Ovary (tissue), 9 donors: ENCODE measurements around the gene LMX1A. TPM values are rescaled to one million over a fixed set of nuclear protein-coding genes. Genes with fewer than 3 reads are reported as not detected.

Experiments
- DNase-seq, 5 donors: peaks; one replicate each; pipeline ENCODE4 v3.0.0-alpha.2; 2019 to 2020
- H3K27ac ChIP-seq, 2 donors: fragments of 200-600 bp; one replicate each; pipeline versions ENCODE4 v1.5.1 to v1.8.0; 2019 to 2022
- H3K27me3 ChIP-seq: fragments of 200-600 bp; one replicate; pipeline ENCODE4 v1.8.0; 2022
- H3K36me3 ChIP-seq: fragments of 200-600 bp; sonication (generic); one replicate; pipeline ENCODE4 v1.5.1; 2019
- H3K4me1 ChIP-seq: one replicate; pipeline ENCODE4 v1.8.1; 2013; ENCODE audit warnings: mild to moderate bottlenecking, moderate library complexity; ENCODE audit not compliant: insufficient read depth
- H3K4me3 ChIP-seq: fragments of 200-600 bp; sonication (generic); one replicate; pipeline ENCODE4 v1.5.1; 2017
- H3K9me3 ChIP-seq, 2 donors: fragments of 200-600 bp in 1 of 2; sonication (generic) in 1 of 2; one replicate each; pipeline versions ENCODE4 v1.5.1 to v1.8.1; 2013 to 2019; ENCODE audit warnings: mild to moderate bottlenecking in 1 of 2, moderate library complexity in 1 of 2
- CTCF ChIP-seq, 3 donors: fragments of 450-650 bp in 2 of 3; fragments of 200-600 bp in 1 of 3; IDR thresholded peaks; one replicate each; pipeline versions ENCODE4 v1.5.1 to v1.8.0; 2016 to 2022; ENCODE audit warnings: antibody characterized with exemption in 3 of 3, mild to moderate bottlenecking in 1 of 3
- EP300 ChIP-seq: sonication (generic); formaldehyde crosslinking; IDR thresholded peaks from one replicate; pipeline ENCODE4 v1.6.1; 2017; ENCODE audit warnings: antibody characterized with exemption
- POLR2A ChIP-seq: fragments of 450-650 bp; IDR thresholded peaks from one replicate; pipeline ENCODE4 v1.6.1; 2017; ENCODE audit warnings: antibody characterized with exemption, mild to moderate bottlenecking, moderate library complexity
- WGBS, 3 donors: extraction: QIAGEN DNeasy Blood & Tissue Kit in 1 of 3; methylation state at CpG; one replicate each; pipeline versions ENCODE4 v1.1.5 to v1.1.7; 2013 to 2017; 5-methylcytosine and 5-hydroxymethylcytosine counted together
- intact Hi-C, 4 donors: fragments of 100-400 bp; cut with DNase I; formaldehyde crosslinking; loops; one replicate each; pipeline versions ENCODE4 v1.11.0 to v1.15.1; 2022 to 2023
- polyA plus RNA-seq, 2 donors: library from polyadenylated mRNA; stranded (reverse); fragments of 200-250 nt in 1 of 2; fragments of 350-450 nt in 1 of 2; fragmentation: Illumina TruSeq in 1 of 2; extraction: RNeasy Lipid Tissue Mini Kit (QIAGEN cat#74804) in 1 of 2; gene quantifications; one replicate each; pipeline ENCODE4 v1.2.3, GENCODE V29; 2013 to 2014
- total RNA-seq, 7 donors: library from RNA; depleted of rRNA in 2 of 7; stranded (reverse); fragments of >200 nt in 2 of 7; fragmentation: NEBNext Ultra II Directional in 3 of 7; extraction: Animal tissue kit (Norgen Biotek cat#: 25700) in 3 of 7; gene quantifications; one replicate each; pipeline versions ENCODE4 v1.1.0 to v1.2.4, GENCODE V29; 2016 to 2023
- donor health status: DM: no; HTN: no; CAD: no; lungs with moderate emphysema.
- donor health status: DM: no; HTN: no; CAD: no.
- donor health status: Bipolar disorder and iron deficiency.
- donor health status: DM: yes; HTN: yes; CAD: no.
- donor health status: DM: no; HTN: no; CAD: no.
- donor health status: DM: yes; HTN: yes; CAD: no.

LMX1A gene
- total and polyA plus RNA-seq, 9 donors: 0.15 TPM; not detected in 8

DNA sequence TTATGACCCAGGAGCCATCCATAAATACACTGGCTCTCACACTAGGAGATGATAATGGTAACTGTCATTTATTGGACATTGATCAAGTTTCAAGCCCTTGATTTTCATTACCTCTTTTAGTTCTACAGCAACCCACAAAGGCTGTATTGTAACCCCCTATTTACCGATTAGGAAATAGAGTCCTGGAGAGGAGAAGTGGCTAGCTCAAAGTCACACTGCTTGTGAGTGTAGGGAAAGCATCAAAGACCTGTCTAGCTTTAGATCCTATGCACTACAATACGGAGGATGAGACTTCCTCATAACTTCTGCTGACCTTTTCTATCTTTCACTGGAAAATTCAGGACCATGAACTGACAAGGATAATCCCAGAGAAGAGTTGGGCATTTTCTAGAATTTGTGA lies 115.2 kb downstream of the LMX1A start:
- 63 to 82% (median 68%) methylated on average over 2 of the region's 2 CpGs for WGBS, 3 donors
- no peaks in the 10 kb centered on the region for H3K4me1 ChIP-seq
- no peaks in the 10 kb centered on the region for H3K36me3 ChIP-seq
- no peaks in the 10 kb centered on the region for H3K27me3 ChIP-seq
- H3K9me3 ChIP-seq: no peaks in the 10 kb centered on the region
- intact Hi-C loops: no loop called here
- no peak overlapping the region for H3K27ac ChIP-seq
- DNase-seq: no peak
- TF ChIP-seq CTCF (IDR thresholded peaks at IDR 0.05): no peak
- no peak for TF ChIP-seq POLR2A
- no peak for TF ChIP-seq EP300
- no peak overlapping the region for H3K4me3 ChIP-seq

DNA sequence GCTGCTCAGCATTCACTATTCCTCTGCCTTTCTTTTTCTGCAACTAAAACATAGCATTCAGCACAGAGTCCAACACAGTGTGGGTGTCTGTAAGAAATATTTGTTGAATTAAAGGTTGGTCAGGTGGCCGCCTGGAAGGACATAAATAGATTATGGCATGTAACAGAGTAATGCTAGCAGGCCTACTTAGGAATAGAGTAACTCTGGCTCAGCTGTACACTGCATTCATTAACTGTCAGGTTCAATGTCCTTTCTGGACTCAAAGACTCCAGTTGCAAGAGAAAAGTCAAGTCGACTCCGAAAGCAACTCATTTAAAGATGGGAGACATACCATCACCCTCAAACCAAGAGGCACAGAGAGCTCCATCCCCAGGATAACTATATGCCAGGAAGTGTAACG lies 116.0 kb downstream of the LMX1A start:
- no peak for TF ChIP-seq CTCF (IDR thresholded peaks at IDR 0.05)
- no peak for TF ChIP-seq EP300
- no peak for TF ChIP-seq POLR2A
- Histone ChIP-seq H3K27me3 (no peaks in the 10 kb centered on the region), H3K4me1 (peaks cover 2% of the 10 kb centered on the region), H3K4me3 (no peak overlapping the region), H3K36me3 (no peaks in the 10 kb centered on the region), H3K9me3 (no peaks in the 10 kb centered on the region), H3K27ac (no peak overlapping the region)
- intact Hi-C loops: no loop called here
- WGBS, 3 donors: 53 to 62% (median 54%) methylated on average over 4 of the region's 4 CpGs
- no peak for DNase-seq

DNA sequence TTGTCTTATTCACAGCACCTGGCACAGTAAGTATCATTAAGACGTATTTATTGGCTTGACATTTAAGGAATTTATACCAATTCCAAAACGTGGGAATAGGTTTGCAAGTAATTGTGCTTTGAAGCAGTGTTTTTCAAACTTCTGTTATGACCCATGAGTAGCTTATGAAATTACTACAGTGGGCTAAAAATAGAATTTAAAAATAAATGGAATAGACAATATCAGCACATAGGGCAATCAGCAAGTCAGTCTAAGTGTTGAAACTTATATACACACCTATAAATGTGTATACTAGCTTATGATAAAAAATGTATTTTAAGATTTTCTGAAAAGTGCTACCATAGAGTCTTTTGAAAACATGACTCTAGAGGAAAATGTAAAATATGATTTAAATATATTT lies 116.6 kb downstream of the LMX1A start:
- Histone ChIP-seq H3K27me3 (no peaks in the 10 kb centered on the region), H3K4me3 (no peak overlapping the region), H3K4me1 (peaks cover 2% of the 10 kb centered on the region), H3K27ac (no peak overlapping the region), H3K9me3 (no peaks in the 10 kb centered on the region), H3K36me3 (no peaks in the 10 kb centered on the region)
- intact Hi-C loops: no loop called here
- no peak for DNase-seq
- TF ChIP-seq CTCF (IDR thresholded peaks at IDR 0.05) (no peak), POLR2A (no peak), EP300 (no peak)
- WGBS, 3 donors: 28 to 33% (median 31%) methylated on average over 2 of the region's 2 CpGs

GRCh38 chr1:165235777-165236291 lies 120.7 kb downstream of the LMX1A start:
- H3K27me3 ChIP-seq: no peaks in the 10 kb centered on the region

More at GRCh38 chr1:165235777-165236291, 120.7 kb downstream of the LMX1A start:
- WGBS, 3 donors: 1 to 2% (median 1%) methylated on average over 33 of the region's 33 CpGs
- Histone ChIP-seq H3K4me3 (peak overlapping the region; percentile 6), H3K27ac (no peak overlapping the region), H3K4me1 (peaks cover 2% of the 10 kb centered on the region), H3K9me3 (no peaks in the 10 kb centered on the region), H3K36me3 (no peaks in the 10 kb centered on the region)
- no peak for DNase-seq
- TF ChIP-seq POLR2A (no peak), CTCF (IDR thresholded peaks at IDR 0.05) (no peak), EP300 (no peak)
- intact Hi-C loops: no loop called here
